Neural progenitor cell (in vitro differentiated cells): Measurements from ENCODE around the gene VRK3. TPM values are rescaled to one million over a fixed set of nuclear protein-coding genes. Genes with fewer than 3 reads are reported as not detected.

Experiments used
- DNase-seq: peaks from one replicate; pipeline ENCODE4 v3.0.0-alpha.2; 2016; ENCODE audit warnings: low spot score
- H2AFZ ChIP-seq: fragments of 200-600 bp; sonication (generic); replicated peaks from 2 replicates; pipeline ENCODE4 v1.6.1; 2016; ENCODE audit warnings: antibody characterized with exemption
- H3F3A ChIP-seq: fragments of 200-600 bp; sonication (generic); 2 replicates; pipeline ENCODE4 v1.6.1; 2016; ENCODE audit warnings: antibody characterized with exemption, low read depth
- H3K27ac ChIP-seq: fragments of 200-600 bp; sonication (generic); 2 replicates; pipeline ENCODE4 v1.5.1; 2016; ENCODE audit warnings: mild to moderate bottlenecking
- H3K27me3 ChIP-seq: fragments of 200-600 bp; sonication (generic); 2 replicates; pipeline ENCODE4 v1.6.1; 2016; ENCODE audit warnings: mild to moderate bottlenecking, moderate library complexity
- H3K36me3 ChIP-seq: fragments of 200-600 bp; sonication (generic); 2 replicates; pipeline ENCODE4 v1.5.1; 2016
- H3K4me1 ChIP-seq: fragments of 200-600 bp; sonication (generic); 2 replicates; pipeline ENCODE4 v1.6.1; 2016; ENCODE audit warnings: mixed run types
- H3K4me2 ChIP-seq: fragments of 200-600 bp; sonication (generic); 2 replicates; pipeline ENCODE4 v1.6.1; 2016
- H3K4me3 ChIP-seq: fragments of 200-600 bp; sonication (generic); 2 replicates; pipeline ENCODE4 v1.5.1; 2016
- H3K79me2 ChIP-seq: fragments of 200-600 bp; sonication (generic); 2 replicates; pipeline ENCODE4 v1.6.1; 2016; ENCODE audit warnings: low read depth
- H3K9ac ChIP-seq: fragments of 200-600 bp; sonication (generic); 2 replicates; pipeline ENCODE4 v1.6.1; 2016
- H3K9me3 ChIP-seq: fragments of 200-600 bp; sonication (generic); 2 replicates; pipeline ENCODE4 v1.5.1; 2016; ENCODE audit warnings: low read depth
- H4K20me1 ChIP-seq: fragments of 200-600 bp; sonication (generic); 2 replicates; pipeline ENCODE4 v1.6.1; 2016; ENCODE audit warnings: low read depth
- H3K27ac Mint-ChIP-seq: 3 replicates; pipeline ENCODE4 v1.8.0; 2021; ENCODE audit warnings: mixed read lengths
- H3K27me3 Mint-ChIP-seq: 2 replicates; pipeline ENCODE4 v1.8.0; 2022; ENCODE audit warnings: low read depth, mild to moderate bottlenecking, inconsistent platforms, moderate library complexity, mixed read lengths; ENCODE audit not compliant: insufficient read depth
- H3K36me3 Mint-ChIP-seq: 3 replicates; pipeline ENCODE4 v1.8.0; 2021; ENCODE audit warnings: mixed read lengths
- H3K4me1 Mint-ChIP-seq: 3 replicates; pipeline ENCODE4 v1.8.0; 2021; ENCODE audit warnings: mixed read lengths
- H3K4me3 Mint-ChIP-seq: 3 replicates; pipeline ENCODE4 v1.8.0; 2021; ENCODE audit warnings: mild to moderate bottlenecking, moderate library complexity, mixed read lengths
- H3K9me3 Mint-ChIP-seq: 3 replicates; pipeline ENCODE4 v1.8.0; 2020; ENCODE audit warnings: mixed read lengths
- CTCF ChIP-seq: fragments of 200-600 bp; sonication (generic); IDR thresholded peaks from 2 replicates; pipeline ENCODE4 v1.5.1; 2017; ENCODE audit warnings: antibody characterized with exemption, mild to moderate bottlenecking
- EZH2 ChIP-seq: fragments of 200-600 bp; sonication (generic); IDR thresholded peaks from 2 replicates; pipeline ENCODE4 v1.6.1; 2017; ENCODE audit warnings: antibody characterized with exemption, mild to moderate bottlenecking, moderate library complexity
- EZH2phosphoT487 ChIP-seq: fragments of 200-600 bp; sonication (generic); IDR thresholded peaks from 2 replicates; pipeline ENCODE4 v1.6.1; 2017; ENCODE audit warnings: antibody characterized with exemption
- total RNA-seq: library from RNA; depleted of rRNA; stranded (reverse); fragments of >200 nt; gene quantifications from 2 replicates; pipeline ENCODE4 v1.2.3, GENCODE V29; 2015; ENCODE audit warnings: low replicate concordance

Gene VRK3
- total RNA-seq, 1 donor from 2014 or later, result 21.6 TPM

- Histone ChIP-seq H3K4me3 (peak overlapping the region; percentile 15), H2AFZ (no peak overlapping the region), H3K36me3 (peaks cover 20% of the 10 kb centered on the region), H3K9me3 (peaks cover 22% of the 10 kb centered on the region), H4K20me1 (no peaks in the 10 kb centered on the region), H3K9ac (no peak overlapping the region), H3K27me3 (no peaks in the 10 kb centered on the region), H3K4me2 (no peak overlapping the region), H3F3A (no peaks in the 10 kb centered on the region), H3K27ac (no peak overlapping the region), H3K79me2 (no peaks in the 10 kb centered on the region), H3K4me1 (no peaks in the 10 kb centered on the region)
- peak; percentile 39 for DNase-seq
- TF ChIP-seq CTCF (no peak), EZH2 (no peak), EZH2phosphoT487 (no peak)
- Mint-ChIP-seq H3K27me3 (peaks cover 9% of the 10 kb centered on the region), H3K27ac (peak overlapping the region; percentile 74), H3K36me3 (peaks cover 34% of the 10 kb centered on the region), H3K9me3 (peaks cover 40% of the 10 kb centered on the region), H3K4me3 (peak overlapping the region; percentile 92), H3K4me1 (peaks cover 6% of the 10 kb centered on the region)
Measured at GRCh38 chr19:50050406-50051227, 25.4 kb upstream of the VRK3 start.

GRCh38 chr19:50047671-50048070 lies 22.5 kb upstream of the VRK3 start:
- Histone ChIP-seq H3K27me3 (no peaks in the 10 kb centered on the region), H3K36me3 (peaks cover 44% of the 10 kb centered on the region), H3F3A (no peaks in the 10 kb centered on the region), H2AFZ (no peak overlapping the region), H3K4me1 (no peaks in the 10 kb centered on the region), H3K4me2 (no peak overlapping the region), H3K9me3 (peaks cover 35% of the 10 kb centered on the region), H3K79me2 (no peaks in the 10 kb centered on the region), H3K27ac (no peak overlapping the region), H3K9ac (no peak overlapping the region), H3K4me3 (no peak overlapping the region), H4K20me1 (no peaks in the 10 kb centered on the region)
- H3K4me3 Mint-ChIP-seq, result no peak overlapping the region
- H3K36me3 Mint-ChIP-seq, result peaks cover 60% of the 10 kb centered on the region
- no peak for TF ChIP-seq EZH2
- no peak for TF ChIP-seq EZH2phosphoT487
- no peak for TF ChIP-seq CTCF
- peaks cover 65% of the 10 kb centered on the region for H3K9me3 Mint-ChIP-seq
- H3K27ac Mint-ChIP-seq, result no peak overlapping the region
- peaks cover 10% of the 10 kb centered on the region for H3K27me3 Mint-ChIP-seq
- DNase-seq, result no peak
- peaks cover 6% of the 10 kb centered on the region for H3K4me1 Mint-ChIP-seq

DNA sequence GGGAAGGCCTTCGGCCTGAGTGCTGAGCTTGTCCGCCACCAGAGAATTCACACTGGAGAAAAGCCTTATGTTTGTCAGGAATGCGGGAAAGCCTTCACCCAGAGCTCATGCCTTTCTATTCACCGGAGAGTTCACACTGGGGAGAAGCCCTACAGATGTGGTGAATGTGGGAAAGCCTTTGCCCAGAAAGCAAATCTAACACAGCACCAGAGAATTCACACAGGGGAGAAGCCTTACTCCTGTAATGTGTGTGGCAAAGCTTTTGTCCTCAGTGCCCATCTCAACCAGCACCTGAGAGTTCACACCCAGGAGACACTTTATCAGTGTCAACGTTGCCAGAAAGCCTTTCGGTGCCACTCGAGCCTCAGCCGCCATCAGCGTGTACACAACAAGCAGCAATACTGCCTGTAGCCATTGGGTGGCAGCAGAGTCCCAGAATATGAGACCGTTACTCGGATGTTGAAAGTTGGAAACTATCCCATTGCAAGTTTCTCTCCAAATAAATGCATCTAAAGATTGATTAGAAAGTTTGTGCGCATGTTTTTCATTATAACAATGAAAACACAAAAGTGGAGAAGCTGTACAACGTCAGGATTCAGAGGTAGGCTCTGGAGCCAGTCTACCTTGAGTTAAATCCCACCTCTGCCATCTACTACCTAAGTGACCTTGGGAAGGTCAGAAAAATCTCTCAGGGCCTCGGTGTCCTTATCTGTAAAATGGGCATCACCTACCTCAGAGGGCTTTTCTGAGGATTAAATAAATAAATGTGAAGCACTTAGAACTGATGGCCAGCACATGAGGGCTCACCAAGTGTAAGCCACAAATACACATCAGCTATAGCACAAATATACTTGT lies 21.7 kb upstream of the VRK3 start:
- Histone ChIP-seq H2AFZ (no peak overlapping the region), H3K4me1 (no peaks in the 10 kb centered on the region), H3K9me3 (peaks cover 35% of the 10 kb centered on the region), H3K27me3 (no peaks in the 10 kb centered on the region), H3K4me2 (no peak overlapping the region), H3K79me2 (no peaks in the 10 kb centered on the region), H3K4me3 (no peak overlapping the region), H3F3A (no peaks in the 10 kb centered on the region), H3K9ac (no peak overlapping the region), H3K36me3 (peaks cover 46% of the 10 kb centered on the region), H4K20me1 (no peaks in the 10 kb centered on the region), H3K27ac (no peak overlapping the region)
- Mint-ChIP-seq H3K9me3 (peaks cover 67% of the 10 kb centered on the region), H3K4me1 (peaks cover 6% of the 10 kb centered on the region), H3K4me3 (no peak overlapping the region), H3K36me3 (peaks cover 68% of the 10 kb centered on the region), H3K27me3 (peaks cover 6% of the 10 kb centered on the region), H3K27ac (no peak overlapping the region)
- TF ChIP-seq CTCF (peak; percentile 45), EZH2 (no peak), EZH2phosphoT487 (no peak)
- DNase-seq, result no peak
